ENCODE measurements around the gene XPO5.

Gene XPO5

DNA sequence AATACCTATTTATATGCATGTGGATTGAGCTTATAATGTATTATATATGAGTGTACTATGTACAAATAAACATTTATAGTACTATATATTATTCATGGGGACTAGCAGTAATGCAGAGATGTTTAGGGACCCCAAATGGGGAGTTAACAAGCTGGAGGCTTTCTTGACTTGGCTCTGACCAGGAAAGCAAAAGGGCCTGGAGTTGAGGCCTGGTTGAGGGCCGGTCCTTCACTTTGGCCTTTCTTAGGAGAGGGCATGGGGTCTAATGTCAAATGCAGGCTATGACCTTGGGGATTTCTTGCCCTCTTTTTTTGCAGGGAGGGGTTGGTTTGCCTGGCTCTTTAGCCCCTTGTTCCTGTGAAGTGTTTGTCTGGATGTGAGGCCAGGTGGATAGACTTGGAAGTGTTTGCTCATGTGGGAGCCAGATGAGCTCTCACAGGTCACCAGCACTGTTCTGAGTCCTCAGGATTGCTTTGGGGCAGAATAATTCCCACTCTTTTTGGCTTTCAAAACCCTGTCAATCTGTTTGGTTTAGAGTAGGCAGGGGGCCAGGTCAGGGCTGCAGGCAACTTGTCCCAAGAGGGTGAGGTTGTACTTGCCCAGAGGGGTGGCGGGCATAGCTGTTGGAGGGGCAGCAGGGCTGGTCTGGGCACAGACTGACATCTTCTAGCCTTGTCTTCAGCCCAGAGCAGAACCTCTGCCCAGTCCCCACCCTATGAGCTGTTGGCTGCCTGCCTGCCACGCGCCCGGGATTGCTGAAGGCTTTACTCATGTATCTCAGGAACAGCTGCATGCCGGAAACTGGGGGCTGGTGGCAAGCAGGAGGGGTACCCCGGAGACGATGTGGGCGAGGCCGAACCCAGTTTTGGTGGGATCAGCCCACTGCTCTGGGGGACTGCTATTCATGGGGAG is 83.8 kb downstream of the XPO5 start:
- H3K27ac ChIP-seq (ENCODE audit: low read depth, low read length): no peak overlapping the region
- peaks cover under 1% of the 10 kb centered on the region; the same call in 1 of the 2 replicates for H3K36me3 ChIP-seq (ENCODE audit: control insufficient read depth, low read length)
- H3K4me1 ChIP-seq (ENCODE audit: control insufficient read depth, low read length): no peaks in the 10 kb centered on the region
- no peaks in the 10 kb centered on the region for H3F3A ChIP-seq (ENCODE audit: control insufficient read depth, insufficient read depth)
- no peaks in the 10 kb centered on the region for H3K27me3 ChIP-seq (ENCODE audit: control insufficient read depth, low read length)
- H3K9me3 ChIP-seq (ENCODE audit: control insufficient read depth, insufficient read depth, low read length): no peaks in the 10 kb centered on the region
- no peak overlapping the region for H3K4me2 ChIP-seq (ENCODE audit: low read length)
- TF ChIP-seq EZH2phosphoT487 (IDR thresholded peaks at IDR 0.05; ENCODE audit: borderline replicate concordance, low read length): no peak
- TF ChIP-seq, protein P1, sequence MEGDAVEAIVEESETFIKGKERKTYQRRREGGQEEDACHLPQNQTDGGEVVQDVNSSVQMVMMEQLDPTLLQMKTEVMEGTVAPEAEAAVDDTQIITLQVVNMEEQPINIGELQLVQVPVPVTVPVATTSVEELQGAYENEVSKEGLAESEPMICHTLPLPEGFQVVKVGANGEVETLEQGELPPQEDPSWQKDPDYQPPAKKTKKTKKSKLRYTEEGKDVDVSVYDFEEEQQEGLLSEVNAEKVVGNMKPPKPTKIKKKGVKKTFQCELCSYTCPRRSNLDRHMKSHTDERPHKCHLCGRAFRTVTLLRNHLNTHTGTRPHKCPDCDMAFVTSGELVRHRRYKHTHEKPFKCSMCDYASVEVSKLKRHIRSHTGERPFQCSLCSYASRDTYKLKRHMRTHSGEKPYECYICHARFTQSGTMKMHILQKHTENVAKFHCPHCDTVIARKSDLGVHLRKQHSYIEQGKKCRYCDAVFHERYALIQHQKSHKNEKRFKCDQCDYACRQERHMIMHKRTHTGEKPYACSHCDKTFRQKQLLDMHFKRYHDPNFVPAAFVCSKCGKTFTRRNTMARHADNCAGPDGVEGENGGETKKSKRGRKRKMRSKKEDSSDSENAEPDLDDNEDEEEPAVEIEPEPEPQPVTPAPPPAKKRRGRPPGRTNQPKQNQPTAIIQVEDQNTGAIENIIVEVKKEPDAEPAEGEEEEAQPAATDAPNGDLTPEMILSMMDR (IDR thresholded peaks at IDR 0.05; ENCODE audit: low read depth, low read length, poor library complexity, severe bottlenecking): no peak
- H4K20me1 ChIP-seq (ENCODE audit: control insufficient read depth, insufficient read depth, low read depth, low read length): no peaks in the 10 kb centered on the region
- no peak overlapping the region for H3K4me3 ChIP-seq (ENCODE audit: low read length)
- peaks cover 12% of the 10 kb centered on the region for H3K79me2 ChIP-seq (ENCODE audit: control insufficient read depth, low read length)
- no peaks in the 10 kb centered on the region for H3K9me2 ChIP-seq (replicated peaks; ENCODE audit: control insufficient read depth, low read length)

DNA sequence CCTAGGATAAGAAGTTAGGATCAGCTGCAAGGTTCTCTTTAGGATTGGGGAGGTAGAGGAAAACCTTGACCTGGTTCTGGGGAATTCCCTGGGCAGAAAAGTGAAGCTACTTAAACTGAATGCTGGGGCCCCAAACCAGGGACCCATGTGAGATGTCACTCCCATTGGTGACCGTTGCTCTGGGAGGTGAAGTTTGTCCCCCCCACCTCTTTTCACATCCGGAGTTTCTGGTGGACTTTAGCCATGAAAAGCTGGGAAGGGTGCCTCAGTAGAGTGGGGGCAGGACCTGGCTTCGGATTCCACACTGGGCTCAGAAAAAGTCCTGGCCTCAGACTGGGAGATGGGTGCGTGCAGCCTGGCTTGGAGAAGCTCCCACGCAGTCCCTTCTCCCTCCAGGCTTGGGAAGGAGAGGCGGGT is 85.3 kb downstream of the XPO5 start:
- TF ChIP-seq, protein P1 (IDR thresholded peaks at IDR 0.05; ENCODE audit: low read depth, low read length, poor library complexity, severe bottlenecking): no peak
- TF ChIP-seq EZH2phosphoT487 (IDR thresholded peaks at IDR 0.05; ENCODE audit: borderline replicate concordance, low read length): no peak
- Histone ChIP-seq H3K4me1 (ENCODE audit: control insufficient read depth, low read length) (no peaks in the 10 kb centered on the region), H3F3A (ENCODE audit: control insufficient read depth, insufficient read depth) (no peaks in the 10 kb centered on the region), H3K9me2 (replicated peaks; ENCODE audit: control insufficient read depth, low read length) (no peaks in the 10 kb centered on the region), H3K27ac (ENCODE audit: low read depth, low read length) (no peak overlapping the region), H3K27me3 (ENCODE audit: control insufficient read depth, low read length) (no peaks in the 10 kb centered on the region), H3K4me3 (ENCODE audit: low read length) (no peak overlapping the region), H3K36me3 (ENCODE audit: control insufficient read depth, low read length) (no peaks in the 10 kb centered on the region), H3K9me3 (ENCODE audit: control insufficient read depth, insufficient read depth, low read length) (no peaks in the 10 kb centered on the region), H3K79me2 (ENCODE audit: control insufficient read depth, low read length) (peaks cover 17% of the 10 kb centered on the region), H4K20me1 (ENCODE audit: control insufficient read depth, insufficient read depth, low read depth, low read length) (no peaks in the 10 kb centered on the region), H3K4me2 (ENCODE audit: low read length) (no peak overlapping the region)

DNA sequence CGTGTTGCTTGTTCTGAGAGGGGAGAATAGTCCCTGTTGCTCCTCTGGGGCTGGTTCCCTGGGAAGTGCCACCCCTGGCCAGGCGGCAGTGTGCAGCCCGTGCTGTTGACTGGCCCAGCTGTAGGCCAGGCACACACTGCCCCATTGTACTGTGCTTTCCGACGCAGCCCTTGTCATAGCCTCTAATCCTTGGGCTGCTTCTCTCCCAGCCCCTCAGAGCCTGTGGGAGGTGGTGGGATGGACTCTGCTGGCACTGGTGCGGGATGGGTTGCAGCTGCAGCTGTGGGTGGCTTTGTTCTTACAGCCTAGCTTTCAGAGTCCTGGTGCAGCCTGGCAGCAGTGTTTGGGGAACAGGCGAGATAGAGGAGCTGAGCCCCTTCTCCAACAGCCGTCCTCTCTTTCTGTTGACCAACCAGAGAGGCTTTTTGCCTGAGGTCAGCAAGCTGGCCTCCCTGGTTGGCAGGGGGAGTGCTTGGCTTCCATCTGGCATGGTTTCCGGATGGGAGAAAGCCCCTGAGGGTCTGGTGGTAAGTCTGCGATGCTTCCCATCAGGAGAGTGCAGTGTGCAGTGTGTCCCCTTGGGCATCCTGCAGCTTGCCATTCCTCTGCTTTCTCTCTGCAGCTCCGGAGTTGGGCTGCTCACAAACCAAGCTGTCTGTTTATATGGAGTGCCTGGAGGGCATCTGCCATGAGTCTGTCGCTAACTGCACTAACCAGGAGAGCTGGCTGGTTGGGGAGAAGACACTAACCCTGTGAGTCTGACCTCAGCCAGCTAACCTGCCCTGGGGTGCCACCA is 86.4 kb downstream of the XPO5 start:
- Histone ChIP-seq H3K36me3 (ENCODE audit: control insufficient read depth, low read length) (no peaks in the 10 kb centered on the region), H3K27ac (ENCODE audit: low read depth, low read length) (no peak overlapping the region), H3F3A (ENCODE audit: control insufficient read depth, insufficient read depth) (no peaks in the 10 kb centered on the region), H3K27me3 (ENCODE audit: control insufficient read depth, low read length) (no peaks in the 10 kb centered on the region), H3K4me2 (ENCODE audit: low read length) (no peak overlapping the region), H3K4me3 (ENCODE audit: low read length) (no peak overlapping the region), H3K79me2 (ENCODE audit: control insufficient read depth, low read length) (peaks cover 22% of the 10 kb centered on the region), H3K4me1 (ENCODE audit: control insufficient read depth, low read length) (no peaks in the 10 kb centered on the region), H4K20me1 (ENCODE audit: control insufficient read depth, insufficient read depth, low read depth, low read length) (no peaks in the 10 kb centered on the region), H3K9me3 (ENCODE audit: control insufficient read depth, insufficient read depth, low read length) (no peaks in the 10 kb centered on the region), H3K9me2 (replicated peaks; ENCODE audit: control insufficient read depth, low read length) (no peaks in the 10 kb centered on the region)
- no peak for TF ChIP-seq EZH2phosphoT487 (IDR thresholded peaks at IDR 0.05; ENCODE audit: borderline replicate concordance, low read length)
- TF ChIP-seq, protein P1 (IDR thresholded peaks at IDR 0.05; ENCODE audit: low read depth, low read length, poor library complexity, severe bottlenecking): no peak
